ENCODE data around the gene DHRS12. TPM values are rescaled to one million over a fixed set of nuclear protein-coding genes. Genes with fewer than 3 reads are reported as not detected.

Gene DHRS12
- total RNA-seq, 4 donors from 2014 or later: 7.6 to 11.8 (median 10.3) TPM

GRCh38 chr13:51829568-51829899 is 25.6 kb upstream of the DHRS12 start:
- no peak overlapping the region for H3K4me3 ChIP-seq (ENCODE audit: low read depth, poor library complexity, severe bottlenecking)
- 98% methylated on average over 2 of the region's 2 CpGs for WGBS, 2 donors
- DNase-seq (ENCODE audit: low spot score in 2 of 2): no peak
- TF ChIP-seq POLR2A (IDR thresholded peaks at IDR 0.05) (no peak), CTCF (IDR thresholded peaks at IDR 0.05) (no peak)
- intact Hi-C loops (cut with DNase I; ENCODE audit: low total_unique reads): no loop called here

DNA sequence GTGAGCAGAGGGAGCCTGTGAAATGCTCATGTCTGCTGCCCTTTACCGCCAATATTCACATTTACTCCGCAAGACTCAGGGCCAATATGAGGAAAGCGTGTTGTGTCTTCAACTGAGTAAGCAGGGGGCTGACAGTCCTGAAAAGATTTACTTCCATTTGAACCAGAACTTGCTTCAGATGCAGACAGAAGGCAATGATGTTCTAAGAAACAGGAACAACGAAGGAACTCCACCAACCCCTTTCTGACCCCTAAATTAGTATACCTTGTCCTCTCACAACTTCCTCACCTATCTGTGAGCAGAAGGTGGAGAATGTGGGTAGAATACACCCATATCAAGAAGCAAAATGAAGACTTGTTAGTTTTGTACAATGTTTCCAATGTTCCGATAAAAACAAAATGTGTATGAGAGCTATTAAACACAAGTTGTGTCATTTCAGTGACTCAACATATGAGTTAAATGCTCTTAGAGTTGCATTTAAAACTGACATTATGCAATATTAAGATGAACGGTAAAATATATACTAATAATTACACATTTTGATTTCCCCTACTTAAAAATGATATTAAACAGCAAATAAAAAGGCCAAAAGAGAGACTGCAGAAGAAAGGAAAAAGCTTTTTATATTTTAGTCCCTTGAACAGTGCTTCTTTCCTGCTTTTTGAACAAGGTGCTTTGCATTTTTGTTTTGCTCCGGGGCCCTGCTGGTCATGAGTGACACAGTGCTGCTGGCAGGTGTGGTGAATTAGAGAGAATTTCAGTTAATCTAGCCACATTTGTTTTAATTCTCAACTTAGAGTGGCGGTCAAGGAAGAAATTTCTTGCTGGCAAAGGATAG is 25.0 kb upstream of the DHRS12 start:
- TF ChIP-seq CTCF (IDR thresholded peaks at IDR 0.05): no peak
- WGBS, 2 donors: 92% methylated on average over 8 of the region's 8 CpGs
- DNase-seq (ENCODE audit: low spot score in 2 of 2): no peak
- intact Hi-C loops (cut with DNase I; ENCODE audit: low total_unique reads): no loop called here
- no peak overlapping the region for H3K4me3 ChIP-seq (ENCODE audit: low read depth, poor library complexity, severe bottlenecking)

- H3K4me3 ChIP-seq (ENCODE audit: low read depth, poor library complexity, severe bottlenecking): no peak overlapping the region
- DNase-seq (ENCODE audit: low spot score in 2 of 2): no peak
- TF ChIP-seq POLR2A (IDR thresholded peaks at IDR 0.05) (no peak), CTCF (IDR thresholded peaks at IDR 0.05) (no peak)
- WGBS, 2 donors: 44 to 61% methylated on average over 4 of the region's 4 CpGs
- intact Hi-C loops (cut with DNase I; ENCODE audit: low total_unique reads): no loop called here
Measured at GRCh38 chr13:51827254-51827653, 23.3 kb upstream of the DHRS12 start.

GRCh38 chr13:51826606-51827005 is 22.6 kb upstream of the DHRS12 start:
- WGBS, 2 donors: 17 to 20% methylated on average over 7 of the region's 7 CpGs
- no peak for DNase-seq (ENCODE audit: low spot score in 2 of 2)
- TF ChIP-seq CTCF (IDR thresholded peaks at IDR 0.05) (no peak), POLR2A (IDR thresholded peaks at IDR 0.05) (no peak)
- intact Hi-C loops (cut with DNase I; ENCODE audit: low total_unique reads): no loop called here
- no peak overlapping the region for H3K4me3 ChIP-seq (ENCODE audit: low read depth, poor library complexity, severe bottlenecking)

DNA sequence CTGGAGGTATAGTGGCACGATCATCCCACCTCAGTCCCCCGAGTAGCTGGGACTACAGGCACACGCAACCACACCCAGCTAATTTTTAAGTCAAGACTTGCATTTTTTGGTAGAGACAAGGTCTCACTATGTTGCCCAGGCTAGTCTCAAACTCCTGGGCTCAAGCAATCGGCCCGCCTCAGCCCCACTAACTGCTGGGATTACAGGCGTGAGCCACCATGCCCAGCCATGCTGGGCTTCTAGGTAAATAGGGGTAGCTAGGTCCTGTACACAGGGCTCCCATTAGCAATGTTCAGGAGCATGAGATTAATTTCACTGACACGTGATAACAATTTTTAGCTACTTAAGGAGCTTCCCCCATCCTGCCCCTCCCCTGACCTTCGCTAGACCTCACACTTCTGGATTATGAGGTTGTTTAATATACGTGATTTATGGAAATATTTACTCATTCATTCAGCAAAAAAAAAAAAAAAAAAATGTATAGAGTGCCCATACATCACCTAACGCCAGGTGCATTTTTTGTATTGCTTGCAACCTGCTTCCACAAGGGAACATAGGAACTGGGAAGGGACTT is 21.8 kb upstream of the DHRS12 start:
- H3K4me3 ChIP-seq (ENCODE audit: low read depth, poor library complexity, severe bottlenecking): no peak overlapping the region
- intact Hi-C loops (cut with DNase I; ENCODE audit: low total_unique reads): no loop called here
- DNase-seq (ENCODE audit: low spot score in 2 of 2): no peak
- TF ChIP-seq CTCF (IDR thresholded peaks at IDR 0.05) (no peak), POLR2A (IDR thresholded peaks at IDR 0.05) (no peak)
- 82 to 84% methylated on average over 10 of the region's 10 CpGs for WGBS, 2 donors

Data from lower leg skin (tissue), 4 donors.